ENCODE data around the gene RBM18.

- TF ChIP-seq POLR2A (IDR thresholded peaks at IDR 0.05) (no peak), CTCF (IDR thresholded peaks at IDR 0.05) (no peak)
These were observed 11.8 kb downstream of the RBM18 start for GRCh38 chr9:122252796-122253195.

All from testis (tissue), 2 donors.